Measurements from ENCODE around the gene STMP1.

The STMP1 gene

GRCh38 chr7:135719688-135720087, 57.4 kb downstream of the STMP1 start:
- no peak for DNase-seq (ENCODE audit: low read depth)

- DNase-seq (ENCODE audit: low read depth) = no peak
These were observed 59.0 kb downstream of the STMP1 start for GRCh38 chr7:135721198-135721820.

GRCh38 chr7:135723411-135723810, 61.1 kb downstream of the STMP1 start:
- DNase-seq (ENCODE audit: low read depth) = no peak
